Endothelial cell of umbilical vein (primary cell): ENCODE measurements around the gene SNX9. TPM values are rescaled to one million over a fixed set of nuclear protein-coding genes. Genes with fewer than 3 reads are reported as not detected.

Source experiments
- BruUV-seq: library from RNA; stranded (reverse); fragments of 400-500 nt; replicated peaks from 2 replicates; lab custom pipeline; 2021; lab: Mats Ljungman, UMichigan
- CTCF ChIA-PET: fragments of 300-600, 350-600 bp; sonication (Branson Sonifier 250); formaldehyde crosslinking; loops from one replicate; lab custom pipeline; 2021; ENCODE audit warnings: antibody characterized with exemption, inconsistent platforms; lab: Charles Lee
- POLR2A ChIA-PET: fragments of 300-600, 350-600 bp; sonication (Branson Sonifier 250); formaldehyde crosslinking; loops from one replicate; lab custom pipeline; 2021; ENCODE audit warnings: antibody characterized with exemption, inconsistent platforms; lab: Charles Lee
- DNase-seq: peaks from one replicate; pipeline ENCODE4 v3.0.0-alpha.2; 2011; ENCODE audit warnings: low read depth, low spot score
- FAIRE-seq: peaks from 2 replicates; lab custom pipeline; 2011; peaks lifted over from hg19 to GRCh38; lab: Jason Lieb, UNC
- H2AFZ ChIP-seq: 2 replicates; pipeline ENCODE4 v1.6.0; 2012; ENCODE audit warnings: low read depth, low read length, control low read depth, inconsistent platforms
- H3K27ac ChIP-seq: 2 replicates; pipeline ENCODE4 v1.5.1; 2011; ENCODE audit warnings: low read depth, mild to moderate bottlenecking, control low read depth, low read length, moderate library complexity; ENCODE audit not compliant: insufficient read depth
- H3K27me3 ChIP-seq, 2 experiments: 2 replicates each; pipeline versions ENCODE4 v1.6.0 to v1.6.1; 2011; ENCODE audit warnings: low read length in 2 of 2, mixed read lengths in 1 of 2; ENCODE audit not compliant: control insufficient read depth in 2 of 2, insufficient read depth in 2 of 2
- H3K36me3 ChIP-seq, 2 experiments: 2 replicates in 1 of 2; 3 replicates in 1 of 2; pipeline ENCODE4 v1.5.1; 2011; ENCODE audit warnings: low read length in 2 of 2, mild to moderate bottlenecking in 1 of 2, moderate library complexity in 1 of 2; ENCODE audit not compliant: control insufficient read depth in 2 of 2, insufficient read depth in 2 of 2; ENCODE audit errors: extremely low read depth in 1 of 2
- H3K4me1 ChIP-seq: 3 replicates; pipeline ENCODE4 v1.5.1; 2011; ENCODE audit warnings: mild to moderate bottlenecking, low read length; ENCODE audit not compliant: control insufficient read depth, insufficient read depth; ENCODE audit errors: extremely low read depth
- H3K4me2 ChIP-seq: 2 replicates; pipeline ENCODE4 v1.6.1; 2011; ENCODE audit warnings: low read length, control low read depth, mixed read lengths; ENCODE audit not compliant: insufficient read depth
- H3K4me3 ChIP-seq, 3 experiments: fragments of 200-600 bp in 1 of 3; sonication (generic), shearing (Covaris generic) in 1 of 3; replicated peaks in 1 of 3; 2 replicates each; pipeline ENCODE4 v1.5.1; 2011 to 2016; ENCODE audit warnings: control low read depth in 3 of 3, low read length in 3 of 3, mild to moderate bottlenecking in 2 of 3, inconsistent platforms in 1 of 3, low read depth in 1 of 3, moderate library complexity in 1 of 3; ENCODE audit not compliant: insufficient read depth in 1 of 3
- H3K79me2 ChIP-seq: 2 replicates; pipeline ENCODE4 v1.6.0; 2012; ENCODE audit warnings: low read length, inconsistent platforms; ENCODE audit not compliant: control insufficient read depth, insufficient read depth
- H3K9ac ChIP-seq: replicated peaks from 2 replicates; pipeline ENCODE3; 2011; ENCODE audit warnings: low read length, control low read depth; ENCODE audit not compliant: insufficient read depth; ENCODE audit errors: extremely low read depth
- H3K9me1 ChIP-seq: replicated peaks from 3 replicates; pipeline ENCODE4 v1.6.0; 2011; ENCODE audit warnings: mild to moderate bottlenecking, low read length; ENCODE audit not compliant: control insufficient read depth, insufficient read depth; ENCODE audit errors: extremely low read depth
- H3K9me3 ChIP-seq: replicated peaks from 2 replicates; pipeline ENCODE4 v1.5.1; 2012; ENCODE audit warnings: low read length, inconsistent platforms; ENCODE audit not compliant: control insufficient read depth, insufficient read depth
- H4K20me1 ChIP-seq: replicated peaks from 2 replicates; pipeline ENCODE3; 2011; ENCODE audit warnings: mild to moderate bottlenecking, low read length; ENCODE audit not compliant: control insufficient read depth, insufficient read depth; ENCODE audit errors: extremely low read depth
- EZH2 ChIP-seq: IDR thresholded peaks from 2 replicates; pipeline ENCODE4 v1.6.1; 2012; ENCODE audit warnings: borderline replicate concordance, low read depth, mild to moderate bottlenecking, moderate library complexity, low read length, inconsistent platforms; ENCODE audit not compliant: severe bottlenecking
- FOS ChIP-seq: IDR thresholded peaks from 2 replicates; pipeline ENCODE4 v1.6.1; 2011; ENCODE audit warnings: mild to moderate bottlenecking, low read length, moderate library complexity, borderline replicate concordance; ENCODE audit not compliant: insufficient read depth
- GATA2 ChIP-seq: IDR thresholded peaks from 2 replicates; pipeline ENCODE4 v1.7.0; 2011; ENCODE audit warnings: low read depth, mild to moderate bottlenecking, moderate library complexity, mixed read lengths, low read length; ENCODE audit not compliant: insufficient read length, insufficient read depth
- JUN ChIP-seq: IDR thresholded peaks from 2 replicates; pipeline ENCODE4 v1.6.1; 2011; ENCODE audit warnings: borderline replicate concordance, low read depth; ENCODE audit not compliant: insufficient read length, insufficient read depth
- MYC ChIP-seq: IDR thresholded peaks from one replicate; pipeline ENCODE4 v1.6.1; 2011; ENCODE audit warnings: mild to moderate bottlenecking, low read depth, low read length
- POLR2A ChIP-seq: IDR thresholded peaks from 2 replicates; pipeline ENCODE4 v1.6.1; 2012; ENCODE audit warnings: low read depth, mild to moderate bottlenecking, control low read depth, low read length
- POLR2AphosphoS5 ChIP-seq: IDR thresholded peaks from 2 replicates; pipeline ENCODE4 v1.6.1; 2012; ENCODE audit warnings: low read depth, mild to moderate bottlenecking, control low read depth, low read length, moderate library complexity; ENCODE audit not compliant: insufficient read depth
- dilution Hi-C: fragments of 300-500 bp; cut with MboI; formaldehyde crosslinking; loops from one replicate; pipeline ENCODE4 v1.15.0; 2019; ENCODE audit warnings: low sequenced_read_pairs; ENCODE audit not compliant: extremely low pct_ligation_motif_present
- intact Hi-C: fragments of 100-400 bp; cut with micrococcal nuclease; formaldehyde crosslinking; loops from one replicate; pipeline ENCODE4 v1.10.0; 2022
- polyA plus RNA-seq, 4 experiments: library from polyadenylated mRNA; depleted of rRNA in 3 of 4; stranded (reverse) in 3 of 4; unstranded in 1 of 4; fragments of >200 nt; gene quantifications; 2 replicates each; pipeline versions ENCODE4 v1.2.1 to v1.2.3, GENCODE V29; 2011 to 2012; ENCODE audit warnings: missing spikeins in 1 of 4
- total RNA-seq: library from RNA; stranded (reverse); gene quantifications from 2 replicates; pipeline ENCODE4 v1.2.3, GENCODE V29; 2021
- TF ChIP-seq, protein P1 (sequence below): IDR thresholded peaks from 2 replicates; pipeline ENCODE4 v1.6.1; 2011; ENCODE audit not compliant: insufficient read depth, insufficient read length
- TF ChIP-seq, protein P2 (sequence below), 2 donors: IDR thresholded peaks; 1 replicate in 1 of 2; 2 replicates in 1 of 2; pipeline ENCODE4 v1.5.1; 2011; ENCODE audit warnings: low read length in 2 of 2, mild to moderate bottlenecking in 2 of 2, moderate library complexity in 2 of 2, control low read depth in 1 of 2, inconsistent platforms in 1 of 2, low read depth in 1 of 2; ENCODE audit not compliant: insufficient read depth in 1 of 2; ENCODE audit errors: extremely low read depth in 1 of 2

Gene SNX9
- total and polyA plus RNA-seq, 2 donors (not counting 3 experiments of a cell fraction or from before 2014, with no cell fraction given): 27.5 to 54.5 TPM

DNA sequence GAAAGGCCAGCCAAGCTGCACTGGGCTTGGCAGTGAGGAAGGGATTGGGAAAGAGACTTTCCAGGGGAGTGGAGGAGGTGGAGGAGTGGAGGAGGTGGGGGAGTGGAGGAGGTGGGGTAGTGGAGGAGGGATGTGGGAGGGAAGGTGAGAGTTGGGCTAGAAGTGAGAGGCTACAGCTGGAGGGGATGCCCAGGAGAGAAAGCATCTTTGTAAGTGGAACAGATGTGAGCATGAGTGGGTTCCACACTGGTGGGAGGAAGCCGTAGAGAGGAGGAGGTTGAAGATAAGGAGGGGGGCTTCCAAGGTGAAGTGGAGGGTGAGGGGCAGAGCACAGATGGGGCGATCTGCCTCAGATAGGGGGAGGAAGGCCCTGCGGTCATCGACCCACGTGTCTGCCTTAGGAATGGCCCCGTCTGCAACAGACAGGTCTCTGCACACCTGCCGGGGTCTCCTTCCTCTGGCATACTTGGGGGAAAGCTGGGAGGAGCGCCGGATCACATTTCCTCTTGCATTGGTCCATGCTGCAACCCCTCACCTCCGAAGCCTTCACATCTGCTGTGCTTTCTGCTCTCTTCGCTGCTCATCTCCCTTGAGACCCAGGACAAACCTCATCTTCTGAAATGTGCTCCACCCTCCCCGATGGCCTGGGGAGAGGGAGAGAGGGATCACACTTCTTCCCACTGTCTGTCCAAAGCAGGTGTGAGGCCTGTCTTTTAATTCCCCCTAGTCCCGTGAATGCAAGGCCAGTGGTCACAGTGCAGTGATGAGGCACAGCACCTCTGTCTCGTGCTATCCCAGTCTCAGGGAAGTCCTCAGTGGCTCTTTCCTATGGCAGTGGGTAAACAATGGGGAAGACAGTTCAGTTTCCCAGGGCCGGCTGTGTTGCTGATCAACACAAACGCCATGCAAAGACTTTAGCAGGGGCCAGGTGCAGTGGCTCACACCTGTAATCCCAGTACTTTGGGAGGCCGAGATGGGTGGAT is 48.6 kb upstream of the SNX9 start:
- H4K20me1 ChIP-seq: no peaks in the 10 kb centered on the region
- no peak overlapping the region for H3K9ac ChIP-seq
- TF ChIP-seq, protein P1, sequence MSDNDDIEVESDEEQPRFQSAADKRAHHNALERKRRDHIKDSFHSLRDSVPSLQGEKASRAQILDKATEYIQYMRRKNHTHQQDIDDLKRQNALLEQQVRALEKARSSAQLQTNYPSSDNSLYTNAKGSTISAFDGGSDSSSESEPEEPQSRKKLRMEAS: no peak
- TF ChIP-seq EZH2: no peak
- no peak for TF ChIP-seq GATA2
- TF ChIP-seq FOS: no peak
- TF ChIP-seq, protein P2, sequence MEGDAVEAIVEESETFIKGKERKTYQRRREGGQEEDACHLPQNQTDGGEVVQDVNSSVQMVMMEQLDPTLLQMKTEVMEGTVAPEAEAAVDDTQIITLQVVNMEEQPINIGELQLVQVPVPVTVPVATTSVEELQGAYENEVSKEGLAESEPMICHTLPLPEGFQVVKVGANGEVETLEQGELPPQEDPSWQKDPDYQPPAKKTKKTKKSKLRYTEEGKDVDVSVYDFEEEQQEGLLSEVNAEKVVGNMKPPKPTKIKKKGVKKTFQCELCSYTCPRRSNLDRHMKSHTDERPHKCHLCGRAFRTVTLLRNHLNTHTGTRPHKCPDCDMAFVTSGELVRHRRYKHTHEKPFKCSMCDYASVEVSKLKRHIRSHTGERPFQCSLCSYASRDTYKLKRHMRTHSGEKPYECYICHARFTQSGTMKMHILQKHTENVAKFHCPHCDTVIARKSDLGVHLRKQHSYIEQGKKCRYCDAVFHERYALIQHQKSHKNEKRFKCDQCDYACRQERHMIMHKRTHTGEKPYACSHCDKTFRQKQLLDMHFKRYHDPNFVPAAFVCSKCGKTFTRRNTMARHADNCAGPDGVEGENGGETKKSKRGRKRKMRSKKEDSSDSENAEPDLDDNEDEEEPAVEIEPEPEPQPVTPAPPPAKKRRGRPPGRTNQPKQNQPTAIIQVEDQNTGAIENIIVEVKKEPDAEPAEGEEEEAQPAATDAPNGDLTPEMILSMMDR (IDR thresholded peaks at IDR 0.05; ENCODE audit: extremely low read depth in 1 of 2, insufficient read depth in 1 of 2, low read depth in 1 of 2, low read length in 2 of 2): no peak
- no peak for TF ChIP-seq POLR2A
- no peak for TF ChIP-seq POLR2AphosphoS5
- no peak for TF ChIP-seq MYC
- no peak for TF ChIP-seq JUN
- H3K4me3 ChIP-seq: no peak overlapping the region
- no peaks in the 10 kb centered on the region for H3K9me1 ChIP-seq
- peaks cover 0 to 6% of the 10 kb centered on the region in 2 experiments for H3K27me3 ChIP-seq
- intact Hi-C loops: no loop called here
- FAIRE-seq: peak; percentile 82
- ChIA-PET CTCF (no interaction called here), POLR2A (no interaction called here)
- no peaks in the 10 kb centered on the region for H3K79me2 ChIP-seq
- no TSS peak for BruUV-seq
- no peaks in the 10 kb centered on the region for H3K9me3 ChIP-seq
- no peak overlapping the region for H3K27ac ChIP-seq
- H3K4me2 ChIP-seq: no peak overlapping the region
- no peaks in the 10 kb centered on the region for H3K4me1 ChIP-seq
- dilution Hi-C loops: no loop called here
- no peak for DNase-seq
- H2AFZ ChIP-seq: no peak overlapping the region
- H3K36me3 ChIP-seq: no peaks in the 10 kb centered on the region
